Measurements from ENCODE around the gene B3GAT1. TPM values are rescaled to one million over a fixed set of nuclear protein-coding genes. Genes with fewer than 3 reads are reported as not detected.

B3GAT1 gene
- total and polyA plus RNA-seq, 2 donors (not counting 1 experiment from before 2014, with no cell fraction given), result 0.06 TPM; not detected in 1

DNA sequence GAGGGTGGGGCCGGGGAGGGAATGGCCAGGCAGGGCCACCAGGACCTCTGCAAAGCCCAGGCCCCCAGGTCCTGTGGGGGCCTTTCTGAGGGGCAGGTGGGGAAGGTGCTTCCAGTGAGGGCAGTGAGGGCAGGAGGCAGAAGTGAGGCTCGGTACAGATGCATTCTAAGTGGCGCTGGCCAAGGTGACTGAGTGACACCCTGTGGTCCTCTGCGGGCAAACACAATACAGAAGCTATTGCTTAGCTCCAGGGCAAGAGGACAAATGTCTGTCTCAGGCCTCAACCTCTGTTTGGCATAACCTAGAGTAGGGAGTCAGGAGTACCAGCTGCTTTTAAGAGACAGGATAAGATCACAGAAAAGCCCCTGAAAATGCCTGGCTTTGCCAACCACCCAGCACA is 31.3 kb downstream of the B3GAT1 start:
- Histone ChIP-seq H3K9me3 (ENCODE audit: control extremely low read depth in 1 of 3, control insufficient read depth in 2 of 3, insufficient read depth in 1 of 3, low read length in 2 of 3) (no peaks in the 10 kb centered on the region), H3K4me1 (ENCODE audit: control insufficient read depth in 2 of 2, insufficient read depth in 2 of 2, low read length in 2 of 2) (no peaks in the 10 kb centered on the region), H4K20me1 (ENCODE audit: control insufficient read depth, insufficient read depth, low read length, poor library complexity, severe bottlenecking) (no peaks in the 10 kb centered on the region), H3K79me2 (ENCODE audit: control insufficient read depth, insufficient read depth, low read length) (no peaks in the 10 kb centered on the region), H3K4me3 (ENCODE audit: control extremely low read depth in 1 of 5, extremely low read depth in 1 of 5, insufficient read depth in 1 of 5, low read depth in 2 of 5, low read length in 4 of 5) (no peak overlapping the region), H3K27me3 (replicated peaks in 1 of 4; ENCODE audit: control extremely low read depth in 1 of 4, control insufficient read depth in 3 of 4, insufficient read depth in 4 of 4, low read length in 3 of 4) (no peaks in the 10 kb centered on the region), H3K4me2 (replicated peaks; ENCODE audit: low read depth, low read length, poor library complexity, severe bottlenecking) (no peak overlapping the region), H3K36me3 (replicated peaks in 1 of 2; ENCODE audit: control extremely low read depth in 1 of 2, control insufficient read depth in 1 of 2, extremely low read depth in 1 of 2, insufficient read depth in 2 of 2, low read length in 1 of 2) (no peaks in the 10 kb centered on the region), H2AFZ (ENCODE audit: insufficient read depth, low read depth, low read length, poor library complexity, severe bottlenecking) (no peak overlapping the region), H3K9ac (ENCODE audit: low read length) (no peak overlapping the region), H3K27ac (ENCODE audit: low read length in 2 of 2) (no peak overlapping the region)
- CTCF ChIA-PET, result no interaction called here
- no peaks in the 10 kb centered on the region for H3K9me3 Mint-ChIP-seq (ENCODE audit: insufficient read depth)
- intact Hi-C loops (cut with micrococcal nuclease), result no loop called here
- H3K27ac Mint-ChIP-seq, result no peak overlapping the region
- 83% methylated on average over 4 of the region's 4 CpGs for WGBS (ENCODE audit: insufficient coverage)
- TF ChIP-seq CTCF (IDR thresholded peaks at IDR 0.05), result no peak
- no peak for TF ChIP-seq EZH2 (IDR thresholded peaks at IDR 0.05; ENCODE audit: borderline replicate concordance, insufficient read depth, low read depth, low read length, poor library complexity, severe bottlenecking)
- peaks cover 3% of the 10 kb centered on the region for H3K27me3 Mint-ChIP-seq
- H3K4me3 Mint-ChIP-seq, result no peak overlapping the region
- ATAC-seq (ENCODE audit: low read depth) (no peak), DNase-seq (no peak)
- no peaks in the 10 kb centered on the region for H3K4me1 Mint-ChIP-seq
- POLR2A ChIA-PET, result no interaction called here

GRCh38 chr11:134380229-134380628 is 31.8 kb downstream of the B3GAT1 start:
- no peak overlapping the region for H3K9ac ChIP-seq (ENCODE audit: low read length)
- no peak for ATAC-seq (ENCODE audit: low read depth)

More at GRCh38 chr11:134380229-134380628, 31.8 kb downstream of the B3GAT1 start:
- intact Hi-C loops (cut with micrococcal nuclease), result no loop called here
- ChIA-PET CTCF (no interaction called here), POLR2A (no interaction called here)
- TF ChIP-seq CTCF (IDR thresholded peaks at IDR 0.05), result no peak
- no peak for TF ChIP-seq EZH2 (IDR thresholded peaks at IDR 0.05; ENCODE audit: borderline replicate concordance, insufficient read depth, low read depth, low read length, poor library complexity, severe bottlenecking)
- Mint-ChIP-seq H3K4me3 (no peak overlapping the region), H3K27ac (no peak overlapping the region), H3K27me3 (peaks cover 3% of the 10 kb centered on the region), H3K4me1 (no peaks in the 10 kb centered on the region), H3K9me3 (ENCODE audit: insufficient read depth) (no peaks in the 10 kb centered on the region)
- Histone ChIP-seq H4K20me1 (ENCODE audit: control insufficient read depth, insufficient read depth, low read length, poor library complexity, severe bottlenecking) (no peaks in the 10 kb centered on the region), H3K27ac (ENCODE audit: low read length in 2 of 2) (no peak overlapping the region), H3K4me2 (replicated peaks; ENCODE audit: low read depth, low read length, poor library complexity, severe bottlenecking) (no peak overlapping the region), H3K79me2 (ENCODE audit: control insufficient read depth, insufficient read depth, low read length) (no peaks in the 10 kb centered on the region), H3K4me1 (ENCODE audit: control insufficient read depth in 2 of 2, insufficient read depth in 2 of 2, low read length in 2 of 2) (no peaks in the 10 kb centered on the region), H3K9me3 (ENCODE audit: control extremely low read depth in 1 of 3, control insufficient read depth in 2 of 3, insufficient read depth in 1 of 3, low read length in 2 of 3) (no peaks in the 10 kb centered on the region), H3K27me3 (replicated peaks in 1 of 4; ENCODE audit: control extremely low read depth in 1 of 4, control insufficient read depth in 3 of 4, insufficient read depth in 4 of 4, low read length in 3 of 4) (no peaks in the 10 kb centered on the region), H3K4me3 (ENCODE audit: control extremely low read depth in 1 of 5, extremely low read depth in 1 of 5, insufficient read depth in 1 of 5, low read depth in 2 of 5, low read length in 4 of 5) (no peak overlapping the region), H3K36me3 (replicated peaks in 1 of 2; ENCODE audit: control extremely low read depth in 1 of 2, control insufficient read depth in 1 of 2, extremely low read depth in 1 of 2, insufficient read depth in 2 of 2, low read length in 1 of 2) (no peaks in the 10 kb centered on the region), H2AFZ (ENCODE audit: insufficient read depth, low read depth, low read length, poor library complexity, severe bottlenecking) (no peak overlapping the region)
- DNase-seq, result no peak
- WGBS (ENCODE audit: insufficient coverage), result 89% methylated on average over 12 of the region's 12 CpGs

Data from B cell (primary cell).